Astrocyte (in vitro differentiated cells and primary cell): ENCODE data around the gene AARSD1. TPM values are rescaled to one million over a fixed set of nuclear protein-coding genes. Genes with fewer than 3 reads are reported as not detected.
A peak's percentile ranks its signal among the peaks of the same experiment; 100 is the strongest.
"Not testable (repeated sequence)": the region's sequence is repeated elsewhere in the genome, so short reads cannot be mapped to it uniquely, and the experiment has no call there.

Experiments used
- DNase-seq: peaks from one replicate; pipeline ENCODE4 v3.0.0-alpha.2; 2010; ENCODE audit warnings: low read depth
- FAIRE-seq: peaks from 2 replicates; lab custom pipeline; 2011; peaks lifted over from hg19 to GRCh38; lab: Jason Lieb, UNC
- H2AFZ ChIP-seq: 2 replicates; pipeline ENCODE4 v1.6.0; 2012; ENCODE audit warnings: low read depth, low read length, inconsistent platforms
- H3K27ac ChIP-seq: 2 replicates; pipeline ENCODE4 v1.5.1; 2011; ENCODE audit warnings: low read depth, low read length, inconsistent platforms
- H3K27me3 ChIP-seq: 2 replicates; pipeline ENCODE4 v1.6.0; 2011; ENCODE audit warnings: low read length, inconsistent platforms; ENCODE audit not compliant: insufficient read depth
- H3K36me3 ChIP-seq: 2 replicates; pipeline ENCODE4 v1.5.1; 2011; ENCODE audit warnings: low read length, inconsistent platforms; ENCODE audit not compliant: insufficient read depth
- H3K4me1 ChIP-seq: 2 replicates; pipeline ENCODE4 v1.5.1; 2011; ENCODE audit warnings: low read length, inconsistent platforms; ENCODE audit not compliant: insufficient read depth
- H3K4me2 ChIP-seq: 2 replicates; pipeline ENCODE4 v1.6.0; 2012; ENCODE audit warnings: low read length, inconsistent platforms
- H3K4me3 ChIP-seq: 2 replicates; pipeline ENCODE4 v1.5.1; 2011; ENCODE audit warnings: low read depth, mild to moderate bottlenecking, low read length, inconsistent platforms; ENCODE audit not compliant: insufficient read depth
- H3K79me2 ChIP-seq: 2 replicates; pipeline ENCODE4 v1.6.0; 2012; ENCODE audit warnings: mild to moderate bottlenecking, low read length, inconsistent platforms; ENCODE audit not compliant: insufficient read depth
- H3K9ac ChIP-seq: 2 replicates; pipeline ENCODE4 v1.6.0; 2012; ENCODE audit warnings: mild to moderate bottlenecking, low read length, inconsistent platforms
- H3K9me3 ChIP-seq: 2 replicates; pipeline ENCODE4 v1.5.1; 2012; ENCODE audit warnings: low read depth, mild to moderate bottlenecking, low read length, inconsistent platforms; ENCODE audit not compliant: insufficient read depth
- H4K20me1 ChIP-seq: 2 replicates; pipeline ENCODE4 v1.6.0; 2012; ENCODE audit warnings: low read length, inconsistent platforms; ENCODE audit not compliant: insufficient read depth
- H3K27ac Mint-ChIP-seq: one replicate; pipeline ENCODE4 v1.8.0; 2021; ENCODE audit warnings: mild to moderate bottlenecking, mixed read lengths; ENCODE audit not compliant: unreplicated experiment
- H3K27me3 Mint-ChIP-seq: one replicate; pipeline ENCODE4 v1.8.0; 2021; ENCODE audit warnings: low read depth, mixed read lengths; ENCODE audit not compliant: unreplicated experiment
- H3K36me3 Mint-ChIP-seq: one replicate; pipeline ENCODE4 v1.8.0; 2021; ENCODE audit warnings: low read depth, mixed read lengths; ENCODE audit not compliant: unreplicated experiment
- H3K4me1 Mint-ChIP-seq: one replicate; pipeline ENCODE4 v1.8.0; 2021; ENCODE audit warnings: low read depth, mixed read lengths; ENCODE audit not compliant: unreplicated experiment
- H3K4me3 Mint-ChIP-seq: one replicate; pipeline ENCODE4 v1.8.0; 2021; ENCODE audit warnings: mild to moderate bottlenecking, moderate library complexity, mixed read lengths; ENCODE audit not compliant: unreplicated experiment
- H3K9me3 Mint-ChIP-seq: one replicate; pipeline ENCODE4 v1.8.0; 2021; ENCODE audit warnings: mild to moderate bottlenecking, mixed read lengths; ENCODE audit not compliant: unreplicated experiment
- EZH2 ChIP-seq: IDR thresholded peaks from 2 replicates; pipeline ENCODE4 v1.6.1; 2012; ENCODE audit warnings: mild to moderate bottlenecking, low read length, inconsistent platforms; ENCODE audit not compliant: insufficient read depth
- total RNA-seq: library from RNA; stranded (reverse); gene quantifications from 2 replicates; pipeline ENCODE4 v1.2.1, GENCODE V29; 2021
- TF ChIP-seq, protein P1 (sequence below): IDR thresholded peaks from 2 replicates; pipeline ENCODE4 v1.5.1; 2011; ENCODE audit warnings: low read depth, mild to moderate bottlenecking, inconsistent platforms, low read length, moderate library complexity; ENCODE audit not compliant: insufficient read depth

AARSD1 gene
- total RNA-seq, 1 donor from 2014 or later = 42.8 TPM

DNA sequence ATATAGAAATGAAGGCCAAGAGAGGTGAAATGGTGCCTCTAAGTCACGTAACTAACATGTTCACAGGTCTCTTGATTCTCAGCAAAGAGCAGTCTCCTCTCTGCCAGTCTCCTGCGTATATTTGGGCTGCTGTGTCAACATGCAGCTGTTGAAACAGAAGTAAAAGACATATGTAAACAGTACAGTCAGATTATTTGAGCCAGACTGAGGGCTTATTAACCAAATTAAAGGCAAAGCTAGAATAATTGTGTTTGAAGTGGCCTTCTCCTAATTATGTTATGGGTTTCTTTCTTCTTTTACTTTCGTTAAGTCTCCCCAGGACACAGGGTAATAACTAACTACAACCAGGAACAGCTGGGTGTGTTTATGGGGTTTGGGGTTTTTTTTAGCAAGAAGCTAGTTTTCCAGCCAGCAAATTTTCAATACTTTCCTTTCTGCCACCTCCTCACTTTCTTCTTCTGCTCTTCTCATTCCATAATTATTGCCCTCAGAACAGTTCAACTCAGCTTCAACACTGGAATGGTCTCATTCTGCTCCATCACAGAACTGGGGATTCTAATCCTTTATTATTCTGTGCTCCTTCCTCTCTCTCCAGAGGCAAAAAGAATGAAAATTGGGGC is 45.2 kb downstream of the AARSD1 start:
- no peak overlapping the region for H2AFZ ChIP-seq
- no peaks in the 10 kb centered on the region for H4K20me1 ChIP-seq
- no peaks in the 10 kb centered on the region for H3K36me3 ChIP-seq
- no peaks in the 10 kb centered on the region for H3K9me3 ChIP-seq
- peaks cover 3% of the 10 kb centered on the region for H3K36me3 Mint-ChIP-seq
- no peak overlapping the region for H3K9ac ChIP-seq
- no peak overlapping the region for H3K27ac Mint-ChIP-seq
- no peaks in the 10 kb centered on the region for H3K9me3 Mint-ChIP-seq
- FAIRE-seq (no peak), DNase-seq (no peak)
- H3K79me2 ChIP-seq = no peaks in the 10 kb centered on the region
- no peaks in the 10 kb centered on the region for H3K4me1 ChIP-seq
- H3K4me3 Mint-ChIP-seq = no peak overlapping the region
- H3K27me3 Mint-ChIP-seq = peaks cover 6% of the 10 kb centered on the region
- no peak overlapping the region for H3K27ac ChIP-seq
- peaks cover 3% of the 10 kb centered on the region for H3K4me1 Mint-ChIP-seq
- no peak overlapping the region for H3K4me2 ChIP-seq
- no peak for TF ChIP-seq EZH2
- TF ChIP-seq, protein P1, sequence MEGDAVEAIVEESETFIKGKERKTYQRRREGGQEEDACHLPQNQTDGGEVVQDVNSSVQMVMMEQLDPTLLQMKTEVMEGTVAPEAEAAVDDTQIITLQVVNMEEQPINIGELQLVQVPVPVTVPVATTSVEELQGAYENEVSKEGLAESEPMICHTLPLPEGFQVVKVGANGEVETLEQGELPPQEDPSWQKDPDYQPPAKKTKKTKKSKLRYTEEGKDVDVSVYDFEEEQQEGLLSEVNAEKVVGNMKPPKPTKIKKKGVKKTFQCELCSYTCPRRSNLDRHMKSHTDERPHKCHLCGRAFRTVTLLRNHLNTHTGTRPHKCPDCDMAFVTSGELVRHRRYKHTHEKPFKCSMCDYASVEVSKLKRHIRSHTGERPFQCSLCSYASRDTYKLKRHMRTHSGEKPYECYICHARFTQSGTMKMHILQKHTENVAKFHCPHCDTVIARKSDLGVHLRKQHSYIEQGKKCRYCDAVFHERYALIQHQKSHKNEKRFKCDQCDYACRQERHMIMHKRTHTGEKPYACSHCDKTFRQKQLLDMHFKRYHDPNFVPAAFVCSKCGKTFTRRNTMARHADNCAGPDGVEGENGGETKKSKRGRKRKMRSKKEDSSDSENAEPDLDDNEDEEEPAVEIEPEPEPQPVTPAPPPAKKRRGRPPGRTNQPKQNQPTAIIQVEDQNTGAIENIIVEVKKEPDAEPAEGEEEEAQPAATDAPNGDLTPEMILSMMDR = no peak
- no peak overlapping the region for H3K4me3 ChIP-seq
- peaks cover 29% of the 10 kb centered on the region for H3K27me3 ChIP-seq

DNA sequence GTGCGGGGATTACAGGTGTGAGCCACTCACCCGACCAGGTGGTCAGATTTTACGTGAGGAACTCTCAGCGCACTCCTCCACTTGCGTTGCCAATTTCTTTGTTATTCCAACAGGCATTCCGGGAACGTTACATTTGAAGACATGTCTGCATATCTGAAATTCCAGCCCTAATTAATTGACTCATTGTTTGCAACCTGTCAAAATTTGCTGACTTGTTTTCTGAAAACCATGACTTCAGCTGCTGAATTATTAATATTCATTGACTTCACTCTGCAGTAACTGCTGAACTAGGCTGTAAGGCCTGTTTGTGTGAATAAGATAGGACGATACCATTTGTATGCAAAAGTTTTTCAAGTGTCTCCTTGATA is 47.0 kb downstream of the AARSD1 start:
- DNase-seq (peak; percentile 19), FAIRE-seq (no peak)
- no peak overlapping the region for H3K4me3 ChIP-seq
- H3K79me2 ChIP-seq = no peaks in the 10 kb centered on the region
- peaks cover 3% of the 10 kb centered on the region for H3K36me3 Mint-ChIP-seq
- H3K9ac ChIP-seq = no peak overlapping the region
- H3K4me1 Mint-ChIP-seq = peaks cover 3% of the 10 kb centered on the region
- peaks cover 2% of the 10 kb centered on the region for H3K27me3 Mint-ChIP-seq
- H3K27ac Mint-ChIP-seq = no peak overlapping the region
- no peaks in the 10 kb centered on the region for H3K9me3 ChIP-seq
- H3K36me3 ChIP-seq = no peaks in the 10 kb centered on the region
- no peaks in the 10 kb centered on the region for H4K20me1 ChIP-seq
- H2AFZ ChIP-seq = no peak overlapping the region
- H3K4me3 Mint-ChIP-seq = no peak overlapping the region
- TF ChIP-seq EZH2 = no peak
- TF ChIP-seq, protein P1 = no peak
- H3K4me2 ChIP-seq = no peak overlapping the region
- no peak overlapping the region for H3K27ac ChIP-seq
- no peaks in the 10 kb centered on the region for H3K9me3 Mint-ChIP-seq
- no peaks in the 10 kb centered on the region for H3K4me1 ChIP-seq
- peaks cover 20% of the 10 kb centered on the region for H3K27me3 ChIP-seq

DNA sequence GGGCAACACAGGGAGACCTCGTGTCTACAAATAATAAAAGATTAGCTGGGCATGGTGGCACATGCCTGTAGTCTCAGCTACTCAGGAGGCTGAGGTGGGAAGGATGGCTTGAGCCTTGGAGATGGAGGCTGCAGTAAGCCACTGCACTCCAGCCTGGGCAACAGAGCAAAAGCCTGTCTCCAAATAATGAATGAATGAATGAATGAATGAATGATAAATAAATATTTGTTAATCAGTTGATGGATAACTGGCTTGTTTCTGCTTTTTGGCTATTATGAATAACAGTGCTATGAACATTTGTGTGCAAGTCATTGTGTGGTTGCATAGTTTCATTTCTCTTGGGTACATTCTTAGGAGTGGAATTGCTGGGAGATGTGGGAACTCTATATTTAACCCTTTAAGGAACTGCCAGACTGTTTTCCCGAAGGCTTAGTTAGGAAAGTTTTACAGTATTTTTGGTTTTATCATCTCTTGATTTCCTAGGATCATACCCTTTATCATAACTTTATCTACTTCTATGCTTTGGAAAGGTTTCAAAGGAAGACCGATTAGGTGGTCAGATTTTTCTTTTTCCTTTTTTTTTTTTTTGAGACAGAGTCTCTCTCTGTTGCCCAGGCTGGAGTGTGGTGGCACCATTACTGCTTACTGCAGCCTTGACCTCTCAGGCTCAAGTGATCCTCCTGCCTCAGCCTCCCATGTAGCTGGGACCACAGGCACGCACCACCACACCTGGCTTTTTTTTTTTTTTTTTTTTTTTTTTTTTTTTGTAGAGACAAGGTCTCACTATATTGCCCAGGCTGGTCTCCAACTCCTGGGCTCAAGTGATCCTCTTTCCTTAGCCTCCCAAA is 47.6 kb downstream of the AARSD1 start:
- not testable (repeated sequence) for H3K36me3 Mint-ChIP-seq, H2AFZ ChIP-seq, H3K79me2 ChIP-seq, H3K4me1 Mint-ChIP-seq, H4K20me1 ChIP-seq, H3K4me3 ChIP-seq, DNase-seq, H3K9me3 ChIP-seq, H3K4me1 ChIP-seq, H3K36me3 ChIP-seq, H3K27me3 Mint-ChIP-seq, FAIRE-seq, H3K27ac ChIP-seq, H3K27ac Mint-ChIP-seq, H3K4me3 Mint-ChIP-seq, H3K9me3 Mint-ChIP-seq, H3K4me2 ChIP-seq, H3K9ac ChIP-seq
- peaks cover 18% of the 10 kb centered on the region for H3K27me3 ChIP-seq

DNA sequence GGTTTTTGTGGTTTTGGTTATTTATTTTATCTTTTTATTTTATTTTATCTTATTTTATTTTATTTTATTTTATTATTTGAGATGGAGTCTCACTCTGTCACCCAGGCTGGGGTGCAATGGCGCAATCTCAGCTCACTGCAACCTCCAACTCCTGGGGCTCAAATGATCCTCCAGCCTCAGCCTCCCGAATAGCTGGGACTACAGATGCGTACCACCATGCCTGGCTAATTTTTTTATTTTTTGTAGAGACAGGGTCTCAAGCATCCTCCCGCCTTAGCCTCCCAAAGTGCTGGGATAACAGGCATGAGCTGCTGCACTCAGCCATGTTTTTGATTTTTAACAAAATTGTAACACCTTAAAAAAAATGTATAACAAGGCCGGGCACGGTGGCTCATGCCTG is 49.0 kb downstream of the AARSD1 start:
- not testable (repeated sequence) for H3K4me1 Mint-ChIP-seq, H3K79me2 ChIP-seq, H3K27ac Mint-ChIP-seq, FAIRE-seq, H3K4me2 ChIP-seq, H2AFZ ChIP-seq, H3K9me3 Mint-ChIP-seq, H3K4me3 Mint-ChIP-seq, H3K4me1 ChIP-seq, H3K9ac ChIP-seq, H4K20me1 ChIP-seq, DNase-seq, H3K36me3 ChIP-seq, H3K27ac ChIP-seq, H3K36me3 Mint-ChIP-seq, H3K4me3 ChIP-seq, H3K9me3 ChIP-seq
- peaks cover 12% of the 10 kb centered on the region for H3K27me3 Mint-ChIP-seq
- H3K27me3 ChIP-seq = peaks cover 16% of the 10 kb centered on the region
